Left lung (tissue), 10 donors: ENCODE data around the gene SLC39A1. TPM values are rescaled to one million over a fixed set of nuclear protein-coding genes. Genes with fewer than 3 reads are reported as not detected.

ENCODE experiments used
- ATAC-seq: fragments of 200-7000 bp; cut with Tn5 transposase; one replicate; pipeline ENCODE4 v1.9.1; 2020; ENCODE audit warnings: moderate library complexity
- DNase-seq, 4 donors: peaks; one replicate each; pipeline ENCODE4 v3.0.0-alpha.2; 2013 to 2020
- H3K27ac ChIP-seq, 2 donors: fragments of 200-600 bp; sonication (generic) in 1 of 2; one replicate each; pipeline versions ENCODE4 v1.5.0 to v1.8.0; 2020 to 2021
- H3K27me3 ChIP-seq, 2 donors: fragments of 200-600 bp; sonication (generic) in 1 of 2; one replicate each; pipeline versions ENCODE4 v1.5.0 to v1.8.0; 2020 to 2021
- H3K36me3 ChIP-seq, 2 donors: fragments of 200-600 bp; sonication (generic) in 1 of 2; one replicate each; pipeline versions ENCODE4 v1.5.0 to v1.8.0; 2020 to 2021
- H3K4me1 ChIP-seq, 2 donors: fragments of 200-600 bp; one replicate each; pipeline ENCODE4 v1.8.0; 2021
- H3K4me3 ChIP-seq, 2 donors: fragments of 200-600 bp; sonication (generic) in 1 of 2; one replicate each; pipeline versions ENCODE4 v1.5.0 to v1.8.0; 2020 to 2021; ENCODE audit warnings: mild to moderate bottlenecking in 1 of 2
- H3K9me3 ChIP-seq, 2 donors: fragments of 200-600 bp; sonication (generic) in 1 of 2; one replicate each; pipeline versions ENCODE4 v1.5.0 to v1.8.0; 2020 to 2021
- CTCF ChIP-seq, 2 donors: fragments of 200-600 bp; sonication (generic) in 1 of 2; IDR thresholded peaks; one replicate each; pipeline versions ENCODE4 v1.5.0 to v1.8.0; 2021; ENCODE audit warnings: antibody characterized with exemption in 2 of 2
- intact Hi-C, 2 donors: fragments of 100-400 bp; cut with DNase I; formaldehyde crosslinking; loops; one replicate each; pipeline versions ENCODE4 v1.11.2 to v1.14.2; 2022
- polyA plus RNA-seq, 6 donors: library from polyadenylated mRNA; unstranded; fragments of 120-200 nt; gene quantifications; one replicate each; pipeline ENCODE4 v1.2.1, GENCODE V29; 2013; ENCODE audit not compliant: insufficient read length in 6 of 6
- total RNA-seq, 2 donors: library from RNA; stranded (reverse); fragmentation: NEBNext Ultra II Directional; extraction: Animal tissue kit (Norgen Biotek cat#: 25700); gene quantifications; one replicate each; pipeline ENCODE4 v1.2.1, GENCODE V29; 2021
- donor health status: DM: no; HTN: yes; CAD: no.
- donor health status: DM: no; HTN: no; CAD: no.

The SLC39A1 gene
- total and polyA plus RNA-seq, 8 donors: 59.1 to 185 (median 64.0) TPM

GRCh38 chr1:153958111-153958960 is 5.0 kb downstream of the SLC39A1 start, which contains the start of gene CRTC2:
TSS of gene CRTC2 (minus strand) at chr1:153958612. CDS start at chr1:153958497, 115 bp downstream.
- TF ChIP-seq CTCF (IDR thresholded peaks at IDR 0.05): no peak
- Histone ChIP-seq H3K27me3 (no peaks in the 10 kb centered on the region), H3K4me1 (peaks cover 28 to 77% of the 10 kb centered on the region in 2 donors), H3K27ac (peak within 1 kb of the TSS; percentile 84 to 93), H3K9me3 (no peaks in the 10 kb centered on the region), H3K36me3 (peaks cover 0 to 42% of the 10 kb centered on the region in 2 donors), H3K4me3 (peak within 1 kb of the TSS; percentile 76 to 85)
- ATAC-seq (peak; percentile 89), DNase-seq (peak; percentile 97 to 99 (median 98))
- intact Hi-C loops: no loop called here

- Histone ChIP-seq H3K4me3 (peak overlapping the region; percentile 76 to 85), H3K27ac (peak overlapping the region; percentile 84 to 93), H3K9me3 (no peaks in the 10 kb centered on the region), H3K36me3 (peaks cover 0 to 48% of the 10 kb centered on the region in 2 donors), H3K4me1 (peaks cover 28 to 73% of the 10 kb centered on the region in 2 donors), H3K27me3 (no peaks in the 10 kb centered on the region)
- ATAC-seq (peak; percentile 5), DNase-seq (peak in 1 of 4 donors; percentile 26)
- TF ChIP-seq CTCF (IDR thresholded peaks at IDR 0.05): no peak
- intact Hi-C loops: no loop called here
These were observed 5.6 kb downstream of the SLC39A1 start for GRCh38 chr1:153957744-153958110.

GRCh38 chr1:153956997-153957715 is 6.2 kb downstream of the SLC39A1 start:
- no peak for TF ChIP-seq CTCF (IDR thresholded peaks at IDR 0.05)
- H3K9me3 ChIP-seq: no peaks in the 10 kb centered on the region
- H3K4me3 ChIP-seq: peak overlapping the region; percentile 76 to 85
- ATAC-seq: no peak
- intact Hi-C loops: no loop called here
- peaks cover 0 to 51% of the 10 kb centered on the region in 2 donors for H3K36me3 ChIP-seq
- peak overlapping the region in 1 of 2 donors; percentile 93 for H3K27ac ChIP-seq
- no peaks in the 10 kb centered on the region for H3K27me3 ChIP-seq
- H3K4me1 ChIP-seq: peaks cover 28 to 68% of the 10 kb centered on the region in 2 donors
- no peak for DNase-seq

GRCh38 chr1:153954826-153955225 is 8.5 kb downstream of the SLC39A1 start:
- intact Hi-C loops: no loop called here
- no peak for DNase-seq
- Histone ChIP-seq H3K27ac (no peak overlapping the region), H3K27me3 (no peaks in the 10 kb centered on the region), H3K36me3 (peaks cover 0 to 58% of the 10 kb centered on the region in 2 donors), H3K4me3 (no peak overlapping the region), H3K9me3 (no peaks in the 10 kb centered on the region), H3K4me1 (peaks cover 19 to 44% of the 10 kb centered on the region in 2 donors)
- ATAC-seq: no peak
- TF ChIP-seq CTCF (IDR thresholded peaks at IDR 0.05): no peak

GRCh38 chr1:153953859-153954365 is 9.4 kb downstream of the SLC39A1 start:
- H3K4me1 ChIP-seq: peaks cover 14 to 35% of the 10 kb centered on the region in 2 donors
- no peak for ATAC-seq
- intact Hi-C loops: no loop called here
- no peaks in the 10 kb centered on the region for H3K9me3 ChIP-seq
- peaks cover 0 to 61% of the 10 kb centered on the region in 2 donors for H3K36me3 ChIP-seq
- H3K27ac ChIP-seq: no peak overlapping the region
- DNase-seq: no peak
- no peak for TF ChIP-seq CTCF (IDR thresholded peaks at IDR 0.05)
- H3K4me3 ChIP-seq: no peak overlapping the region
- no peaks in the 10 kb centered on the region for H3K27me3 ChIP-seq
